Gastroesophageal sphincter (tissue), 3 donors: ENCODE data around the gene OR52E2.

Source experiments
- CTCF ChIP-seq, 4 experiments: fragments of 200-600 bp in 2 of 4; fragments of 450-650 bp in 2 of 4; sonication (generic) in 1 of 4; IDR thresholded peaks; one replicate each; pipeline ENCODE4 v1.5.1; 2017 to 2019; ENCODE audit warnings: antibody characterized with exemption in 4 of 4, mild to moderate bottlenecking in 2 of 4, moderate library complexity in 2 of 4
- POLR2A ChIP-seq, 2 donors: fragments of 450-650 bp; IDR thresholded peaks; one replicate each; pipeline ENCODE4 v1.6.1; 2017; ENCODE audit warnings: antibody characterized with exemption in 2 of 2, mild to moderate bottlenecking in 2 of 2, moderate library complexity in 1 of 2
- POLR2AphosphoS5 ChIP-seq: sonication (generic); formaldehyde crosslinking; IDR thresholded peaks from one replicate; pipeline ENCODE4 v1.6.1; 2017; ENCODE audit warnings: antibody characterized with exemption

DNA sequence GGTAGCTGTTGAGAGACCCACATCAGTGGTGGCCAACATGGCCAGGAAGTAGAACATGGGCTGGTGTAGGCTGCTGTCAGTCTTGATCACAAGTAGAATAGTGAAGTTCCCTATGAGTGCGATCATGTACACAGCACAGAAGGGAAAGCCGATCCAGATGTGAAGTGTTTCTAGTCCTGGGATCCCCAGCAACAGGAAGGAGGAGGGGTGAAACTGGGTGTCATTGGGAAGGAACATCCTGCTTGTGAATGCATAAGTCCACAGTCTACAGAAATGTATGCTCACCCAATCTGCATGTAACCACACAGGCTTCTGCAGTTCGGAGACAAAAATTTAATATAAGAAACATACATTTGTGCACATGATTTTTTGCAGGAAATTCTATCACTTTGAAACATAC lies at the start of gene OR52E2:
- TF ChIP-seq CTCF (IDR thresholded peaks at IDR 0.05), result no peak
- TF ChIP-seq POLR2AphosphoS5, result no peak
- TF ChIP-seq POLR2A (IDR thresholded peaks at IDR 0.05), result no peak
